Fibroblast of skin of abdomen (primary cell): ENCODE data around the gene RPS6KA2.
A peak's percentile ranks its signal among the peaks of the same experiment; 100 is the strongest.
"Not testable (repeated sequence)": the region's sequence is repeated elsewhere in the genome, so short reads cannot be mapped to it uniquely, and the experiment has no call there.

ENCODE experiments used
- DNase-seq: peaks from one replicate; pipeline ENCODE4 v3.0.0-alpha.2; 2013

The RPS6KA2 gene

DNA sequence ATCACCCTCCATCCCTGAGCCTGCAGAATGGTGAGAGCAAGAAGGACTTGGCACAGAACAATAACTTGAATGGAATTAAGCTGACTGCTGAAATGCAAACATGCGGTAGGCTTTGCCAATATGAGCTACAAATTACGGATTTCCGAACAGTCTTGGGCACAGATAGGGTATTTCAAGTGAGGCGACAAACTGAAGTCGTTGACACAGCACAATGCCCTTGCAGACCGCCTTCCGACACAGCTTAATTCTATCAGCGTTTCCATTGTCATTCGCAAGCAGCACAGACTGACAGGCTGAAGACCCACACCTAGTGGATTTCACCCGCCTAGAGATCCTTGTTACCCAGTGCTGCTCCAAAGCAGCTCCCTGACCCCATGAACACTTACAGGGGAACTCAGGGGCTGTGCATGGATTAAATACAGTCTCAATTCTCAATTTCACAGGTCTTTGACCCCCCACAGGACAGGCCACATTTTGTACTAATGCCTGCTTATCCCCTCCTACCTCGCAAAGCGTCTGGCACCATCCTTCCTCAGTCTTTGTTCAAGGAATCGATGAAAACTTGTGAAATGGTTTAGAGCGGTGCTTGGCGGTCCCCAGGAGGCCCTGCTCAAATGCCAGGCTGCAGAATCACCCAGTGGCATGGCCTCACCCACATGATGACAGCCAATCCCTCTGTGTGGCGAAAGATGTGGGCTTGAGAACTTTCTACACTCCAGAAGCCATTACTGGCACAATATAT, 75.1 kb downstream of the RPS6KA2 start:
- no peak for DNase-seq

DNA sequence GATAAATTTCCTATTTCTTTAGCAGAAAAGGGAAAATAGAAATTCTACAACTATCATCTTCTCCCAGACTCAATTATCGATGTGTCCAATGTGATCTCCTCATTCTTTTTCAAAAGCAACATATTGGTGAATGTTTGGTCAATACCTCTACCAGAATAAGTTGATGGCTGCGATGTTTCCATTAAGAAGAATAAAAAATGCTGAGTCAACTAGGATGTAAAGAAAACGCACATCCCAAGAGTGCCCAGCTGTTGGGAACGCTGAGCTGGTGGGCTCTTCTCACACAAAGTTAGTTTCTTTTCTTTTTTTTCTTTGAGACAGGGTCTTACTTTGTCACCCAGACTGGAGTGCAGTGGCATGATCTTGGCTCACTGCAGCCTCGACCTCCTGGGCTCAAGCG, 80.4 kb downstream of the RPS6KA2 start:
- DNase-seq = no peak

DNA sequence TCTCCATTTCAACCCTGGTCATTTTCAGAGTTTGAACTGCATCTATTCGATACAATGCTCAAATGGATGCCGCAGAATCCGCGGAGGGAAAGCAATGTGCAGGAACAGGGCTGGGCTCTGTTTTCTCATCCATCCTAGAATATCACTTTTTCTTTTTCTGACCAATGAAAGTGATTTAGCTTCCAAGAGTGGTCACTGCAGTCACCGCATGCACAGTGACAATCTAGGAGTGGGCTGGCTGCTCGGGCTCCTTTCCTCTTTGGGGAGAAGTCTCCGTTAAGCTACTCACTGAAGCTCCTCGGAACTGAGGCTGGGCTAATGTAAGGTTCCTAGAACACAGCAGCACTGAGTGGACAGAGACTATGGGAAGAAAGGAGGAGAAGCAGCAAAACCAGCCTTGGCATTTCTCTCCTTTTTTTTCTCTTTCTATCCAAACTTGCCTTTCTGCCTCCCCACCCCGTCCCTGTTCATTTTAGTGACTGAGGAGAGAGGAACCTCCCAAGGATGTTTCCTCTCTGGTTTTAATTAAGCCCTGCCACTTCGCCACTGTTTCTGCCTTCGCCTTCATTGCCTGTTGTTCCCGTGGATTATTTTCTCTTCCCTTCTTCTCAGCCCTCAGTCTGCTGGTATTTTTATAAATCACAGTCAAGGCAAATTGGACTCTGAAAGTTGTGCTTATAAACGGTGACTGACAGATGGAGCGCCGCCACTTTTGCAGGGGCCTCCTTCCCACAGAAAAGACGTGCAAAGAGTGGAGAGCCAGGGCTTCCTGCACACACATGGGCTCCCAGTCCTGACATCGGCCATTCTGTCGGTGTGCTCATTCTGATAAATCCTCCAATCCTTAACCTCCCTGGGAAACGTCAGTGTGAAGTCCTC, 81.7 kb downstream of the RPS6KA2 start:
- DNase-seq = peak; percentile 35

- DNase-seq = no peak
Measured at GRCh38 chr6:166544296-166544605, 82.8 kb downstream of the RPS6KA2 start.

GRCh38 chr6:166543603-166544295, 83.3 kb downstream of the RPS6KA2 start:
- DNase-seq = peak; percentile 68

- DNase-seq = no peak
Measured at GRCh38 chr6:166542580-166542912, 84.5 kb downstream of the RPS6KA2 start.

DNA sequence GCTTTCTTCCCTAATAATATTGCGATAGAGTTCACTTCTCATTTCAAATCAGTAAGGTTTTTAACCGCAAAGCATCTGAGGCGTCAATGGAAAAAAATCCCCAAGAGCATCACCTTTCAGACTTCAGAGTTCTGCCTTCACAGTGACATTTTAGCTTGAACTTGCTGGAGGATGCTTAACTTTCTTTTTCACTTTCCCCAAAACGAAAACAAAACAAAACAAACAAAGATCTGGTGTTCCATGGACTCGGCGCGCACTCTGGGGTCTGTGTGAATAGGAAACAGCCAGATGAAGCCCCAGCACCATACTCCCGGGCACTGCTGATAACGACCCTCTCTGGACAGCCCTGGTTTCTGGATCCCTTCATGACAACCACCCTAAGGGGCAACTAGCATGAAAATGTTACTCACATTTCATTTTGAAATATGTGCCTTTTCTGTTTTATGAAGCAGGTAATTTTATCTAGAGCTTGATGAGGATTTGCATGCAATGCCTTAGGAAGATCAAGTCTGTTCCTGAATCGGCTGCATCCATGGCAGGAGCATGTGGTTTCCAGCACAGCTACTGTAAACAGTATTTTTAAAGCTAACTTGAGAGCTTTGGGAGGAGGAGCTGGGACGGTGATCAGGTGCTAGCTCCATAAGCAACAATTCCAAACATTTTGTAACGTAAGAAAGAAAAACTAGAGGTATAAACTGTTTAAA, 85.0 kb downstream of the RPS6KA2 start:
- DNase-seq = no peak

- no peak for DNase-seq
Measured at GRCh38 chr6:166541366-166541765, 85.7 kb downstream of the RPS6KA2 start.

DNA sequence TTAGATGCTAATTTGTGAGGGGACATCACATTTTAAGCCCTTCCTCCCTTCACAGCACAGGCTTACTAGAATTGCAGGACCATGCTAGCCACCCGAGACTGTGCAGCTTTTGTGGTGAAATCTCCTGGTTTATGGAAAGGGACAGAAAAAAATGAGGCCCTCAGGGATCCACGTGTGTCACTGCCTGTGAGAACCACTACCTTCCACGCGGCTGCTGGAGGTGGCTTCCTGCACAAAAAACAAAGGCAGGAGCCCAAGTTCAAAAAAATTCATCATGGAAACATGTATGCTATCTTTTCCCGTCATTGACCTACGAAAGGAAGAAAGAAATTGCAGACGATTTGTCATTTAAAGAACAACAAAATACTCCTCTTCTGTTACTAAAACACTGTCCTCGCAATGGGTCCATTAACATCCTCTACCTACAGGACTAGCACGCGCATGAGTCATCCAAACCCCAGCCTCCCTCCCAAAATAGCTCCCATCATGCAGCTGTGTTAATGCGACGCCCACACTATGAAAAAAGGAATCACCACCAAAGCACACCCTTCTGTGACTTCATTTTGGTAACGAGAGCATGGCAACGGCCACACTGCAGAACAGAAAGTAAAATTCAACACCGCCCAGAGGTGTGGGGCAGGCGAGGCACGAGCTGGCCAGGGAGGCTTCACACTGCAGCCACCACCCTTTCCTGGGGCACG, 86.3 kb downstream of the RPS6KA2 start:
- DNase-seq = no peak

DNA sequence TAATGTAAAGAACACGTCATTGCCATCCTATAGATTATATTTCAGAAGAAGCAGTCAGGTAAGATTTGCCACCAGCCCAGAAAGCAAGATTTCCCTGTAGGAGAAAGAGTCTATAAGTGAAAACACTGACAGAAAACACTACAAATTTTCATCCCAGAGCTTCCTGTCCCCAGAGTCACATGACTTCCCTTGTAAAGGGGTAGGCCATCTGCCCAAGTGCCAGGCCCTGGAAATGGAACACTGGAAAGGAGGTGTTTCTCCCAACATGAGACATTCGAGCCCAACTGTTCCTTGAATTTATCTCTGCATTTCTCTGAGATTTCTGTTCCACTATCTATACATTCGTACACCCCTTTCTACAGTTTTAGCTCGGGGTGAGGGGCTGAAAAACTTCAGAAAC, 87.5 kb downstream of the RPS6KA2 start:
- DNase-seq = no peak

- DNase-seq = not testable (repeated sequence)
Measured at GRCh38 chr6:166539011-166539385, 88.1 kb downstream of the RPS6KA2 start.

DNA sequence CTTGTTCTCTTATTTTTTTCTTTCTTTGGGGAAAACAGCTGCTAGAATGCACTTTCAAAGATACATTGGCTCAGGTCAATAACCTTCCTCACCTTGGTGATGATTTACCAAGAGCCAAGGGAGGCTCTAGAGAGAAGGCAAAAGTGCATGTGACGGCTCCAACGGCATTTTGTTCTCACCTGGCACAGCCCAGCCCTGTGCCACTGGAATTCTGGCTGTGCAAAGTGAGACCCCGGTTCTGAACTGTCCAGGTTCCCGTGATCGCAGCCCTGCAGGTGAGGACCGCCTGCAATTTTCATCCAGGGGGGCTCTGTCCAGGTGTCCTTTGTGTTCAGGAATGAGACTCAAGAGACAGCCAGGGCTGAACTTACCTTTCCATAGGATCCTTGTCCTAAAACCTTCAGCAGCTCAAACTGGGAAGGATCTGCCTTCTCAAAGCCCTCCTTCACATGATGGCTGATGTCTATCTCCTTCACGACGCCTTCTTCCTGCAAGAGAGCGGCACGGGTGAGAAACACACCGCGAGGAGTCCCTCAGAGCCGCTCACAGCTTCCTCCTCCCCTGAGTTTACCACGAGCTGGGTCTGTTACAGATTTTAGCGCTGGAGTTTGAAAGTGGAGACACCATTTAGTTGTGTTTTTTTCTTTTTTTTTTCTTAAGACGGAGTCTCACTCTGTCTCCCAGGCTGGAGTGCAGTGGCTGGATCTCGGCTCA, 88.6 kb downstream of the RPS6KA2 start:
- no peak for DNase-seq

DNA sequence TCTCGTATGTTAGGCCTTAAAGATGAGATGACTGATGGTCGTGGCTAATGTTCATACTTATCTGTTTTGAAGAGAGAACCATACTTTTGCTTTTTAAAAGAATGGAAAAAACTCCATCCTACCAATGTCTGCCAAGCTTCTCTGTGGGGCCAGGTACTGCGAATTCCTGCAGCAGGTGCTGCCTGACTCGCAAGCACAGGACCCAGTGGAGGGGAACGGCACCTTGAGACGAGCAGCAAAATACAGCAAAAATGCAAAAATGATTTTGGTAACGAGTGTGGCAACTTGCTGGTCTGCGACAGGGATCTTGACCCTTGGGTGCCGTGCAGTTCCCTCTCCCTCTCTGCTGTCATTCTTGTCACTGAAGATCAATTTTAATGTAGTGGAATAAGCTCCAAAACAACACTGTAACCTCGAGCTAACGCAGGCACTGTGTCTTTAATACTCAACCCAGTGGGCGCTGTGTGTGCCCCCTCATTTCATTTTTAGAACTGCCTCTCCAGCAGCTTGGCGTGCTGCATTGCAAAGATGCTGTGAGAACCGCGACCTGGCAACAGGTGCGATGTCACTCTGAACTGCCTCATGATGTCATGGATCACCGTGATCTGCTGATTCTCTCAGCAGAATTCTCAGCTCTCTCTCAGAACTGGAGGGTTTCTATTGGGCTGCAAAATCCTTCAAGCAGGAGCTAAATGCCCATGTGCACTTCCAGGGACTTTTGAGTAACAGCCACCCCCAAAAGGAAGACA, 92.2 kb downstream of the RPS6KA2 start:
- no peak for DNase-seq

- no peak for DNase-seq
Measured at GRCh38 chr6:166533205-166533824, 93.7 kb downstream of the RPS6KA2 start.

DNA sequence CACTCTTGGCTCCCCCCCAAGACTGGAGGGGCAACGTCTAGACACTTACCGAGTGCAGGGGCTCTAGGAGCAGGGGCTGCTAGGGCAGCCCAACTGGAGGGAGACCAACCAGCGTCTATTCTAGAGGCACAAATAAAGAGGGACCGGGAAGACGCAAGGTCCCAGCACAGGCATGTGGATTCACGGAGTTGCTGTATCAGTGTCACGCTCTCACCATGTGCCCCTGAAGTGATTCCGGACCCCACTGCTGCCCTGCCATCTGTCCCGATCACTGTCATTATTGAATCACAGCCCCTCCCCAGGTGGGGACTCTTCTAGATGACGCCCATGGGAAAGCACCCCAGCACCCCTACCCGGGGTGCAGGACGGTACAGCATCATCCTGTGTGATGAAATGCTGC, 94.7 kb downstream of the RPS6KA2 start:
- no peak for DNase-seq

DNA sequence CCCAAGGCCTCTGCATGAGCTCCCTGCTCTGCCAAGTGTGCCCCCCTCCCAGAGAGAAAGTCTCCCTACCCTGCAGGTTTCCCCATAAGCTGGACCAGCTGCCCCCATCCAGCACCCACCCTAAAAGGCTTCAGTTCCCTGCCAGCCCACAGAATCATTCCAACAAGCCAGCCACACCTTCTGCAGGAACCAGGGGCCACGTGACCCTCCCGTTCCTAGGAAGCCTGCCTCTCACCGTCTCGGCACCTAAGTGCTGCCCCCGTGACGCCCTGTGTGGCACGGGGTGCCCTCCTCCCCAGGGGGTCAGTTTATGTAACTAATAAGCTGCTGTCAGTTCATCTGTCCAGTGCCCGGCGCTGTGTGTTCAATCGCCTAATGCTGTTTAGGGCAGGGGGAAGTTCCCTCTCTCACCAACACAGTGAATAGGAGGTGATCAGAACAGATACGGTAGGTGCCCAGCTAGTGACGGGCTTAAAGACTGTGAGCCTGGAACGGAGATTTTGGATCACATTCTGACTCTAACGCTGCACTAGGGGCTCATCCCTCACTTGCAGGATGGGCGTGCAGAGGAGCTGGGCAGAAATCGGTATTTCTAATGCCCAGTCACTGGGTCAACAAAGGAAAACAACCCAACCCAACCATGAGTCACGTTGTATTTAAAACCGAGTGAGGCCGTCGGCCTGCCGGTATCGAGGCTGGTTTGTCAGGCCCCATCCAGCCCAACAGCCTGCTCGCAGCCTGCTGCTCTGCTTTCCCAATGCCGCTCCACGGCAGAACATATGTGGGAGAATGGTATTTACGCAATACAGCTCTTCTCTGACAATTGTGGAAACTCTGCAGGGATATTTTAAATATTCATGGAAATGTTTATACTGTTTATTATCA, 96.6 kb downstream of the RPS6KA2 start:
- DNase-seq = no peak

- peak; percentile 26 for DNase-seq
Measured at GRCh38 chr6:166529586-166529985, 97.5 kb downstream of the RPS6KA2 start.

DNA sequence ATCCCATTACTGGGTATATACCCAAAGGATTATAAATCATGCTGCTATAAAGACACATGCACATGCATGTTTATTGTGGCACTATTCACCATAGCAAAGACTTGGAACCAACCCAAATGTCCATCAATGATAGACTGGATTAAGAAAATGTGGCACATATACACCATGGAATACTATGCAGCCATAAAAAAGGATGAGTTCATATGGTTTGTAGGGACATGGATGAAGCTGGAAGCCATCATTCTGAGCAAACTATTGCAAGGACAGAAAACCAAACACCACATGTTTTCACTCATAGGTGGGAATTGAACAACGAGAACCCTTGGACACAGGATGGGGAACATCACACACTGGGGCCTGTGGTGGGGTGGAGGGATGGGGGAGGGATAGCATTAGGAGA, 98.0 kb downstream of the RPS6KA2 start:
- DNase-seq = not testable (repeated sequence)

- DNase-seq = no peak
Measured at GRCh38 chr6:166527849-166528248, 99.2 kb downstream of the RPS6KA2 start.
